IPS DF 19.7 (cell line): ENCODE results near the gene ACOD1.
A peak's percentile ranks its signal among the peaks of the same experiment; 100 is the strongest.

Experiments
- DNase-seq: peaks from one replicate; pipeline ENCODE4 v3.0.0-alpha.2; 2013; ENCODE audit warnings: low read depth, low spot score

ACOD1 gene

GRCh38 chr13:76991796-76992547 lies 43.7 kb downstream of the ACOD1 start, which contains the start of gene CLN5:
CLN5 (plus strand) TSS chr13:76992081; CDS start chr13:76992099, 18 bp downstream.
- peak; percentile 69 for DNase-seq

- DNase-seq = no peak
Measured at GRCh38 chr13:76992548-76993001, 44.3 kb downstream of the ACOD1 start.

- no peak for DNase-seq
Measured at GRCh38 chr13:76993021-76993420, 44.7 kb downstream of the ACOD1 start.

GRCh38 chr13:76993473-76993872 lies 45.2 kb downstream of the ACOD1 start:
- no peak for DNase-seq

GRCh38 chr13:76994281-76994680 lies 46.0 kb downstream of the ACOD1 start:
- no peak for DNase-seq

- DNase-seq = no peak
Measured at GRCh38 chr13:77000475-77000874, 52.2 kb downstream of the ACOD1 start.

GRCh38 chr13:77001540-77001939 lies 53.2 kb downstream of the ACOD1 start:
- DNase-seq = no peak

GRCh38 chr13:77001963-77002587 lies 53.8 kb downstream of the ACOD1 start:
- no peak for DNase-seq

GRCh38 chr13:77002590-77003190 lies 54.4 kb downstream of the ACOD1 start:
- DNase-seq = no peak
